ENCODE data around the gene SLC12A5.

GRCh38 chr20:46036370-46036769 is 7.4 kb downstream of the SLC12A5 start:
- TF ChIP-seq, protein P1, sequence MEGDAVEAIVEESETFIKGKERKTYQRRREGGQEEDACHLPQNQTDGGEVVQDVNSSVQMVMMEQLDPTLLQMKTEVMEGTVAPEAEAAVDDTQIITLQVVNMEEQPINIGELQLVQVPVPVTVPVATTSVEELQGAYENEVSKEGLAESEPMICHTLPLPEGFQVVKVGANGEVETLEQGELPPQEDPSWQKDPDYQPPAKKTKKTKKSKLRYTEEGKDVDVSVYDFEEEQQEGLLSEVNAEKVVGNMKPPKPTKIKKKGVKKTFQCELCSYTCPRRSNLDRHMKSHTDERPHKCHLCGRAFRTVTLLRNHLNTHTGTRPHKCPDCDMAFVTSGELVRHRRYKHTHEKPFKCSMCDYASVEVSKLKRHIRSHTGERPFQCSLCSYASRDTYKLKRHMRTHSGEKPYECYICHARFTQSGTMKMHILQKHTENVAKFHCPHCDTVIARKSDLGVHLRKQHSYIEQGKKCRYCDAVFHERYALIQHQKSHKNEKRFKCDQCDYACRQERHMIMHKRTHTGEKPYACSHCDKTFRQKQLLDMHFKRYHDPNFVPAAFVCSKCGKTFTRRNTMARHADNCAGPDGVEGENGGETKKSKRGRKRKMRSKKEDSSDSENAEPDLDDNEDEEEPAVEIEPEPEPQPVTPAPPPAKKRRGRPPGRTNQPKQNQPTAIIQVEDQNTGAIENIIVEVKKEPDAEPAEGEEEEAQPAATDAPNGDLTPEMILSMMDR (IDR thresholded peaks at IDR 0.05) = no peak
- TF ChIP-seq POLR2A (IDR thresholded peaks at IDR 0.05) = no peak
